H1 (cell line): ENCODE measurements around the gene KERA.

Experiments used
- CHD2 ChIP-seq: IDR thresholded peaks from 2 replicates; pipeline ENCODE4 v1.6.1; 2012; ENCODE audit warnings: low read length, improper control_type of control experiment
- TF ChIP-seq, protein P1 (sequence below): IDR thresholded peaks from 2 replicates; pipeline ENCODE4 v1.6.1; 2012; ENCODE audit warnings: inconsistent platforms
- TF ChIP-seq, protein P2 (sequence below), 3 experiments: IDR thresholded peaks; 1 replicate in 2 of 3; 2 replicates in 1 of 3; pipeline versions ENCODE4 v1.5.1 to v1.6.1; 2011; ENCODE audit warnings: low read length in 3 of 3, mild to moderate bottlenecking in 3 of 3, inconsistent platforms in 2 of 3, low read depth in 1 of 3, moderate library complexity in 1 of 3; ENCODE audit not compliant: insufficient read depth in 1 of 3; ENCODE audit errors: control extremely low read depth in 1 of 3

DNA sequence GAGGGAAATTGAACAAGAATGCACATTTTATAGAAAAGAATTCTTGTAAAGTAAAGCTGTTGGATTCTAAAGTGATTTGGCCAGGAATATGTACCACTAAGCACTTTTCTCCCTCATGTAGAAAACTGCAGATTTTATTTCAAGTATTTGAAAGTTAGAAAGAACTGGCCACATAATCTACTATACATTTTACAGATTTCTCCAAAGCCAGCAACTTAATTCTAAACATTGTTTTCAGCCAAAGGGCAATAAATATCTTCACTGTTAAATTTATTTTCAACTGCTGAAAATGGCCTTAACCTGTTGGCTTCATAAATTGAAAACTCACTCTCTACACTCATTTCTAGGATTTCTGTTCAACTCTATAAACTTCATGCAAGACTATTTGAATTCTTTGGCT, 15.6 kb upstream of the KERA start:
- TF ChIP-seq, protein P1, sequence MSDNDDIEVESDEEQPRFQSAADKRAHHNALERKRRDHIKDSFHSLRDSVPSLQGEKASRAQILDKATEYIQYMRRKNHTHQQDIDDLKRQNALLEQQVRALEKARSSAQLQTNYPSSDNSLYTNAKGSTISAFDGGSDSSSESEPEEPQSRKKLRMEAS = no peak
- TF ChIP-seq, protein P2, sequence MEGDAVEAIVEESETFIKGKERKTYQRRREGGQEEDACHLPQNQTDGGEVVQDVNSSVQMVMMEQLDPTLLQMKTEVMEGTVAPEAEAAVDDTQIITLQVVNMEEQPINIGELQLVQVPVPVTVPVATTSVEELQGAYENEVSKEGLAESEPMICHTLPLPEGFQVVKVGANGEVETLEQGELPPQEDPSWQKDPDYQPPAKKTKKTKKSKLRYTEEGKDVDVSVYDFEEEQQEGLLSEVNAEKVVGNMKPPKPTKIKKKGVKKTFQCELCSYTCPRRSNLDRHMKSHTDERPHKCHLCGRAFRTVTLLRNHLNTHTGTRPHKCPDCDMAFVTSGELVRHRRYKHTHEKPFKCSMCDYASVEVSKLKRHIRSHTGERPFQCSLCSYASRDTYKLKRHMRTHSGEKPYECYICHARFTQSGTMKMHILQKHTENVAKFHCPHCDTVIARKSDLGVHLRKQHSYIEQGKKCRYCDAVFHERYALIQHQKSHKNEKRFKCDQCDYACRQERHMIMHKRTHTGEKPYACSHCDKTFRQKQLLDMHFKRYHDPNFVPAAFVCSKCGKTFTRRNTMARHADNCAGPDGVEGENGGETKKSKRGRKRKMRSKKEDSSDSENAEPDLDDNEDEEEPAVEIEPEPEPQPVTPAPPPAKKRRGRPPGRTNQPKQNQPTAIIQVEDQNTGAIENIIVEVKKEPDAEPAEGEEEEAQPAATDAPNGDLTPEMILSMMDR (IDR thresholded peaks at IDR 0.05; ENCODE audit: control extremely low read depth in 1 of 3, insufficient read depth in 1 of 3, low read depth in 1 of 3, low read length in 3 of 3) = no peak
- no peak for TF ChIP-seq CHD2
